ENCODE results near the gene PPP2R2D. TPM values are rescaled to one million over a fixed set of nuclear protein-coding genes. Genes with fewer than 3 reads are reported as not detected.

PPP2R2D gene
- polyA plus RNA-seq, 1 donor (not counting 4 experiments of a cell fraction or from before 2014, with no cell fraction given): 49.1 TPM

- TF ChIP-seq EZH2 (IDR thresholded peaks at IDR 0.05; ENCODE audit: low read length): no peak
- TF ChIP-seq CTCF (optimal IDR thresholded peaks at IDR 0.05 in 1 of 3, IDR thresholded peaks at IDR 0.05 in 1 of 3, conservative IDR thresholded peaks at IDR 0.05 in 1 of 3; ENCODE audit: extremely low read depth in 1 of 3, insufficient read depth in 2 of 3, low read length in 3 of 3): no peak
- dilution Hi-C loops (cut with MboI; ENCODE audit: extremely low pct_ligation_motif_present, low sequenced_read_pairs): no loop called here
- peaks cover 20% of the 10 kb centered on the region for H4K20me1 ChIP-seq (ENCODE audit: control insufficient read depth, extremely low read depth, insufficient read depth, low read length)
These were observed 29.9 kb downstream of the PPP2R2D start for GRCh38 chr10:131930586-131931330.

DNA sequence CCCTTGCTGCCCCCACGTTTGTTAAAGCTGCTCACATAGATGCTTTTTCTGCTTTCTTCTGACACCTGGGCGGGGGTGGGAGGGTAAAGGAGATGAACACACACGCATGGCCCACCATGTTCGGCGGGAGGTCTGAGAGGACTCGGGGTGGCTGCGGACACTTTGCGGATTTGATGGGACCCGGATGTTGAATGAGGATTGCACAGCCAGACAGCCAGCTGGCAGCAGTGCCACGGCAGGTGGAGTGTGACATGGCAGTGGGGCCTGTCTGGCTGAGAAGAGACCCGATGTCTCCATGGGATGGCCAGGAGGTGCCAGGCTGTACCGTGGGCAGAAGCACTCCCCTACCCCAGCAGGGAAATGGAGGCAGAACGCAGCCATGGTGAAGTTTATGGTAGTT is 31.2 kb downstream of the PPP2R2D start:
- DNase-seq (ENCODE audit: low read depth, low spot score): no peak
- Histone ChIP-seq H3K4me3 (ENCODE audit: control insufficient read depth in 2 of 3, extremely low read depth in 1 of 3, insufficient read depth in 2 of 3, low read depth in 1 of 3, low read length in 3 of 3) (no peak overlapping the region), H2AFZ (ENCODE audit: control insufficient read depth, low read length) (no peak overlapping the region), H3K9me1 (ENCODE audit: control insufficient read depth, extremely low read depth, insufficient read depth, low read length) (no peaks in the 10 kb centered on the region), H3K4me1 (ENCODE audit: control insufficient read depth, extremely low read depth, insufficient read depth, low read length) (no peaks in the 10 kb centered on the region), H3K79me2 (ENCODE audit: control insufficient read depth, insufficient read depth, low read length) (peaks cover 94% of the 10 kb centered on the region), H4K20me1 (ENCODE audit: control insufficient read depth, extremely low read depth, insufficient read depth, low read length) (peaks cover 19% of the 10 kb centered on the region), H3K9ac (ENCODE audit: control insufficient read depth, extremely low read depth, insufficient read depth, low read length) (no peak overlapping the region), H3K36me3 (ENCODE audit: control insufficient read depth in 2 of 2, extremely low read depth in 1 of 2, insufficient read depth in 2 of 2, low read length in 2 of 2) (peaks cover 14 to 17% of the 10 kb centered on the region in 2 experiments), H3K4me2 (ENCODE audit: control insufficient read depth, extremely low read depth, insufficient read depth, low read depth, low read length) (no peak overlapping the region), H3K27ac (ENCODE audit: control insufficient read depth, insufficient read depth, low read length) (no peak overlapping the region), H3K9me3 (ENCODE audit: control insufficient read depth, low read depth, low read length) (no peaks in the 10 kb centered on the region), H3K27me3 (ENCODE audit: control insufficient read depth, extremely low read depth, insufficient read depth, low read length) (no peaks in the 10 kb centered on the region)
- dilution Hi-C loops (cut with MboI; ENCODE audit: extremely low pct_ligation_motif_present, low sequenced_read_pairs): no loop called here
- TF ChIP-seq CTCF (optimal IDR thresholded peaks at IDR 0.05 in 1 of 3, IDR thresholded peaks at IDR 0.05 in 1 of 3, conservative IDR thresholded peaks at IDR 0.05 in 1 of 3; ENCODE audit: extremely low read depth in 1 of 3, insufficient read depth in 2 of 3, low read length in 3 of 3): no peak
- no peak for TF ChIP-seq EZH2 (IDR thresholded peaks at IDR 0.05; ENCODE audit: low read length)
- FAIRE-seq: no peak

More at GRCh38 chr10:131930586-131931330, 29.9 kb downstream of the PPP2R2D start:
- no peak overlapping the region for H3K27ac ChIP-seq (ENCODE audit: control insufficient read depth, insufficient read depth, low read length)
- no peak overlapping the region for H3K4me2 ChIP-seq (ENCODE audit: control insufficient read depth, extremely low read depth, insufficient read depth, low read depth, low read length)
- DNase-seq (ENCODE audit: low read depth, low spot score) (no peak), FAIRE-seq (no peak)
- no peaks in the 10 kb centered on the region for H3K9me1 ChIP-seq (ENCODE audit: control insufficient read depth, extremely low read depth, insufficient read depth, low read length)
- H3K79me2 ChIP-seq (ENCODE audit: control insufficient read depth, insufficient read depth, low read length): peaks cover 96% of the 10 kb centered on the region
- no peaks in the 10 kb centered on the region for H3K9me3 ChIP-seq (ENCODE audit: control insufficient read depth, low read depth, low read length)
- H3K36me3 ChIP-seq (ENCODE audit: control insufficient read depth in 2 of 2, extremely low read depth in 1 of 2, insufficient read depth in 2 of 2, low read length in 2 of 2): peaks cover 12 to 15% of the 10 kb centered on the region in 2 experiments
- H3K4me1 ChIP-seq (ENCODE audit: control insufficient read depth, extremely low read depth, insufficient read depth, low read length): peaks cover 2% of the 10 kb centered on the region
- no peak overlapping the region for H3K4me3 ChIP-seq (ENCODE audit: control insufficient read depth in 2 of 3, extremely low read depth in 1 of 3, insufficient read depth in 2 of 3, low read depth in 1 of 3, low read length in 3 of 3)
- H3K9ac ChIP-seq (ENCODE audit: control insufficient read depth, extremely low read depth, insufficient read depth, low read length): no peak overlapping the region
- H3K27me3 ChIP-seq (ENCODE audit: control insufficient read depth, extremely low read depth, insufficient read depth, low read length): no peaks in the 10 kb centered on the region
- H2AFZ ChIP-seq (ENCODE audit: control insufficient read depth, low read length): no peak overlapping the region

Measured in keratinocyte (primary cell).